Inferior parietal cortex (tissue), 1 donor: ENCODE measurements around the gene PCNX1.
"Not testable (repeated sequence)": the region's sequence is repeated elsewhere in the genome, so short reads cannot be mapped to it uniquely, and the experiment has no call there.

ENCODE experiments used
- DNase-seq: peaks from one replicate; pipeline ENCODE4 v3.0.0-alpha.2; 2016; ENCODE audit errors: extremely low spot score

The PCNX1 gene

DNA sequence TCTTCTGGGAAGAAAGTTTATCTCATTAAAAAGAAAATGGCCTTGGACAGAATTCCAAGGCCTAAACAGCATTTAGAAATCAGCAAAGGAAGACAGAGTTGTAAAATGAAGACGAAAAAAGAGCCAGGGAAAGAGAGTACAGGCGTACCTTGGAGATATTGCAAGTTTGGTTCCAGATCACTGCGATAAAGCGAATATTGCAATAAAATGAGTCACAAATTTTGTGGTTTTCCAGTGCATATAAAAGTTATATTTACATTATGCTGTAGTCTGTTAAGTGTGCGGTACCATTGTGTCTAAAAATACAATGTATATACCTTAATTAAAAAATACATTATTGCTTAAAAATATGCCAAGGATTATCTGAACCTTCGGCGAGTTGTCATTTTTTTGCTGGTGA is 9.0 kb downstream of the PCNX1 start:
- no peak for DNase-seq

DNA sequence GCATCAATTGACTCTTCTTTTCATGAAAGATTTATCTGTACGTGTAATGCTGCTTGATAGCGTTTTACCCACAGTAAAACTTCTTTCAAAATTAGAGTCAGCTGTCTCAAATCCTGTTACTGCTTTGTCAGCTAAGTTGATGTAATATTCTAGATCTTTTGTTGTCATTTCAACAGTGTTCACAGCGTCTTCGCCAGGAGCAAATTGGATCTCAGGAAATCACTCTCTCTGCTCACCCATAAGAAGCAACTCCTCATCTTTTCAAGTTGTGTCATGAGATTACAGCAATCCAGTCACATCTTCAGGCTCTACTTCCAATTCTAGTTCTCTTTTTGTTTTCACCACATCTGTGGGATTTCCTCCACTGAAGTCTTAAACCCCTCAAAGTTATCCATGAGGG is 9.5 kb downstream of the PCNX1 start:
- no peak for DNase-seq

DNA sequence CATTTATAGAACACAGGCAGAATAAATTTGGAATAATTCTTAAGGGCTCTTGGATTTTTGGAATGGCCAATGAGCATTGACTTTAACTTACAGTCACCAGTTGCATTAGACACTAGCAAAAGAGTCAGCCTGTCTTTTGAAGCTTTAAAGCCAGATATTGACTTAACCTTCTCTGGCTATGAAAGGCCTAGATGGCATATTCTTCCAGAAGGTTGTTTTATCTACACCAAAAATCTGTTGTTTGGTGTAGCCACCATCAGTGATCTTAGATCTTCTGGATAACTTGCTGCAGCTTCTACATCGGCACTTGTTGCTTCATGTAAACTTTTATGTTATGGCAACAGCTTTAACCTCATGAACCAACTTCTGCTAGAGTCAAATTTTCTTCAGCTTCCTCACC is 10.4 kb downstream of the PCNX1 start:
- DNase-seq, result no peak

DNA sequence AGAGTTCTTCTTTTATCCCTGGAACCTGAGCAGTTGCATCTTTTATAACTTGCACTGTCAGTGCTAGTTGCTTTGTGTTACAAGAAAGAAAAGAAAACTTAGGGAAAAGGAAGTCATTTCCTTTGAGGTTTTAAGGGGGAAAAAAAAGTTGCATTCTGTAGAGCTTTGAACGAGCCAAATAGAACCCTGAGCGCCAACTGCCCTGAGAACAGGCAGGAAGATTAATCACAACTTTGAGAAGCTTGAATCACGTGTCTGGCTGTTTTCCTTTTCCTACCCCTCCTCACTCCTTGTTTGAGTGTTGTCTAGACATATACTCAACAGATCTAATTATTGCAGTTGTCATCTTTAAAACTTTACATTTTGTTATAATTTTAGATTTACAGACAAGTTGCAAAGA is 12.5 kb downstream of the PCNX1 start:
- DNase-seq, result no peak

DNA sequence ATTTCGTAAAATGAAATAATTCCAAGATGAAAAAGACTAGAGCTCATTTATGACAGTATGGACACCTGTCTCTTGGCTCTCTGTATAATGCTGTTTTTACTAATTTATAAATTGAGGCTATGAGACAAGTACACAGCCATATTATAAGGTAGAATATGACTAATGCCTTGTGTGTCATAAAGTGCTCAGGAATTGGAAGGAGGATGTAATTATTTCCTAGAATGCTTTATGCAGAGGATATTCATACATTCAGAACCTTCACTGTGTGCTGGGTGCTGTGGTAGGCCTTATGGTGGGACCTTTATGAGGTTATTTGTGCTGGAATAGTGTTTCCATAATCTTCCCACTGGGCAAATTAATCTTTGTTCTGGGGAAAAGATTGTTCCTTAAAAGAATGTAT is 13.3 kb downstream of the PCNX1 start:
- no peak for DNase-seq

DNA sequence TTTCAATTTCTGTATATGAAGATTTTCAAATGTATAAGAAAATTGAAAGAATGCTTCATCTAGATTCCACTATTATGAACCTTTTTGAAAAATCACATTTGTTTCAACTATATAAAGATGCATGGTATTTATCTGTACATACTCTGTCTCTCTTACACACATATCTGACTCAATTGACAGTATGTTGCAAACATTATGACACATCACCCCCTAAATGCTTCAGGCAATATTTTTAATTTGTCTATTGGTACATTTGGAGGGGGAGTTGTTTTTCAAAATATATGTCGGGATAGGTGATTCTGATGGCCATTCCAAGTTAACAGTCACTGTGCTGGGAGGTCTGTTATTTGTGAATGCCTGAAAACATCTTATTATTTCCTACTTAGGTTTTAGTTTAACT is 14.4 kb downstream of the PCNX1 start:
- DNase-seq, result no peak

DNA sequence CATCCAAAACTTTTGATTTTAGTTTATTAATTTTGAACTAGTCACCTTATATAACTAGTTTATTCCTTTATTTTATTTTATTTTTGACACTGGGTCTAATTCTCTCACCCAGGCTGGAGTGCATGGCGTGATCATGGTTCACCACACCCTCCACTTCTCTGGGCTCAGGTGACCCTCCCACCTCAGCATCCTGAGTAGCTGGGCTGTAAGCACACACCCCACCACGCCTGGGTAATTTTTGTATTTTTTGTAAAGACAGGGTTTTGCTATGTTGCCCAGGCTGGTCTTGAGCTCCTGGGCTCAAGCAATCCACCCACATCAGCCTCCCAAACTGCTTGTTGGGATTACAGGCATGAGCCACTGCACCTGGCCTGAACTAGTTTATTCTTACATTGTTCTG is 17.3 kb downstream of the PCNX1 start:
- DNase-seq, result no peak

DNA sequence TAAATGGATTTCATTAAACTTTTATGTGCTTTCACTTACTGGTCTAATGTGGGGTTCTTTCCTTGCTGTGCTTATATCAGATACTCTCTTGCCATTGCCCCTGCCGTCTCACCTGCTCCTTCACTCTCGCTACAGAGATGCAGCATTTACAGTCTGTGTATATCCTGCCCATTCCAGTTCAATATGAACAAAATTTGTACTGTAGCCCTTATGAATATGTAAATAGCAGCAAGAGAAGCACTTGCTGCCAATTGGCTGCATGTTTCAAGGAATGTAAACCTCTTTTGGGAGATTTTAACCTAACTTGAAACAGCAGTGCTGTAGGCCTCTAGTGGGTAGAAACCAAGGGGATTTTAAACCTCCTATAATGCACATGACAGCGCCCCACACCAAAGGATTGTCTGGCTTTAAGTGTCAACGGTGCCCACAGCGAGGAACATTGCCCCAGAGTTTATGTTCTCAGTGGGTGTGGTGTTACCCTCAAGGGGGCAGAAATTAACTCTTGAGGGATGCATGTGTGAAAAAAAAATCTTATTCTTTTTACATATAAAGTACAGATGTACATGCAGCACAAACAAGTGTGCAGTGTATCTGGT is 19.1 kb downstream of the PCNX1 start:
- no peak for DNase-seq

DNA sequence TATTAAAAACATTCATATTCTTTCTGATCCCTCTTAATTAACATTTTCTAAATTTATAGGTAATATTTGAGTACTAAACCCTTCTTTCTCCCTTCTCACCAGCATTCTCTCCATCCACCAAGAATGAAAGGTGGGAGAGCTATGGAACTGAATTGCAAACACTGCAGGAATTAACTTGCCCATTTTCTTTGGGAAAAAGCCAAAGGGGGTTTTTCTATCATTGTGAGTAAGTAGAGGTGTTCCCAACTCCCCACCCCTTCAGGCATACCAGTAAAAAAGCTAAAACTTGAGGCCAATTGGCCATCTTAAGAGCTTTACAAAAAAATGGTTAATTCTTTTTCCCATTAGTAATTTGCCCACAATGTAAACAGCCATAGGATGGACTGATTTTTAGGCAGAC is 23.7 kb downstream of the PCNX1 start:
- DNase-seq, result no peak

DNA sequence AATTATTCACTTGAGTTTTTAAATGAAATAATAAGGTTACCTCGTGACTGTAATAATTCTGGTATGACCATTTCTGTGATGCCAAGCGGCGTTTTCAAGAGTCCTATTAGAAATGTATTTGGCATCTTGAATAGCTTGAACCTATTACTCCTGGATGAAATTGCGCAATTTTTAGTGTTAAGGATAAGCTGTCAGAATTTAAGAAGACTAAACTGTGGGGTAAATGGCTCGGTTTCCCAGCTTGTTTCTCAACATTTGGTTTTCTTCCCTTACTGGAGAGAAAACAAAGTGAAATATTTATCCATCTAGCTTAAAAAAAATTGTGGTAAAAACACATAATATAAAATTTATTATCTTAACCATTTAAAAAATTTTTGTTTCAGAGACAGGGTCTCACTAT is 26.8 kb downstream of the PCNX1 start:
- DNase-seq, result no peak

DNA sequence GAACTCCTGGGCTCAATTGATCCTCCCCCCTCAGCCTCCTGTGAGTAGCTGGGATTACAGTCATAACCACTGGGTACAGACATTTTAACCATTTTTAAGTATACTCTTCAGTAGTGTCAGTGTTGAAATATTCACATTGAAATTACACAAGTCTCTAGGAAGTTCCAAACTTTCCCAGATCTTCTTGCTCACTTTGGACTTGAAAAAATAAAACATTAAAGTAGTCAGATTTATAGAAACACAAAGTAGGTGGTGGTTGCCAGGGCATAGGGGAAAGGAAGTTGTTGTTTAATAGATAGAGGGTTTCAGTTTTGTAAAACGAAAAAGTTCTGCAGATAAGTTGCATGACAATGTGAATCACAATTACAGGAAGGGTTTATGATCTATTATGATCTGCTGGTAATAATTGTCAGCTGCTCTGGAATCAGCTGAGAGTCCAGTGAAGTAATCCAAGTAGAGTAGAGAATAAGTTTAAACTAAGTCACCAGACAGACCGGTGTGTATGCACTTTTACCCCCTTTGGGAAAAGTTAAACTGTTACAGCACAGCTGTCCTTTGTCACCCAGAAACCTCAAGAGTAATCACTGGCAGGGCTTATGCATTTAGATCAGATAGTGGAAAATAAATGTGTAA is 27.4 kb downstream of the PCNX1 start:
- DNase-seq, result no peak

DNA sequence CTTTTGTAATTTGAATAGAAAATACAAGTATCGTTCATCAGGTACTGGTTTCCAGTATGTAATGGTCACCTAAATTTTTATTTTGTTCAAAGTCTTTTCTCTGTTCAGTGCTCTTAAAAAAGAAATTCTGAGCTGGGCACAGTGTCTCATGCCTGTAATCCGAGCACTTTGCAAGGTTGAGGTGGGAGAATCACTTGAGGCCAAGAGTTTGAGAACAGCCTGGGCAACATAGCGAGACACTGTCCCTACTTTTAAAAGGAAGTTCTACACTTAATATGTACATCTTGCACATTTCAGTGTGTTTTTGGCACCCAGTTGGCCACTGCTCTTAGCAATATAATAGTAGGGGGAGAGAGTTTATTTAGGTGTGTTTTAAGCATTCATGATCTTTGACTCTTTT is 27.9 kb downstream of the PCNX1 start:
- no peak for DNase-seq

DNA sequence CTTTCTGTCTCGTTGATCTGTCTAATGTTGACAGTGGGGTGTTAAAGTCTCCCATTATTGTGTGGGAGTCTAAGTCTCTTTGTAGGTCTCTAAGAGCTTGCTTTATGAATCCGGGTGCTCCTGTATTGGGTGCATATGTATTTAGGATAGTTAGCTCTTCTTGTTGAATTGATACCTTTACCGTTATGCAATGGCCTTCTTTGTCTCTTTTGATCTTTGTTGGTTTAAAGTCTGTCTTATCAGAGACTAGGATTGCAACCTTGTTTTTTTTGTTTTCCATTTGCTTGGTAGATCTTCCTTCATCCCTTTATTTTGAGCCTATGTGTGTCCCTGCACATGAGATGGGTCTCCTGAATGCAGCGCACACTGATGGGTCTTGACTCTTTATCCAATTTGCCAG is 32.4 kb downstream of the PCNX1 start:
- not testable (repeated sequence) for DNase-seq

DNA sequence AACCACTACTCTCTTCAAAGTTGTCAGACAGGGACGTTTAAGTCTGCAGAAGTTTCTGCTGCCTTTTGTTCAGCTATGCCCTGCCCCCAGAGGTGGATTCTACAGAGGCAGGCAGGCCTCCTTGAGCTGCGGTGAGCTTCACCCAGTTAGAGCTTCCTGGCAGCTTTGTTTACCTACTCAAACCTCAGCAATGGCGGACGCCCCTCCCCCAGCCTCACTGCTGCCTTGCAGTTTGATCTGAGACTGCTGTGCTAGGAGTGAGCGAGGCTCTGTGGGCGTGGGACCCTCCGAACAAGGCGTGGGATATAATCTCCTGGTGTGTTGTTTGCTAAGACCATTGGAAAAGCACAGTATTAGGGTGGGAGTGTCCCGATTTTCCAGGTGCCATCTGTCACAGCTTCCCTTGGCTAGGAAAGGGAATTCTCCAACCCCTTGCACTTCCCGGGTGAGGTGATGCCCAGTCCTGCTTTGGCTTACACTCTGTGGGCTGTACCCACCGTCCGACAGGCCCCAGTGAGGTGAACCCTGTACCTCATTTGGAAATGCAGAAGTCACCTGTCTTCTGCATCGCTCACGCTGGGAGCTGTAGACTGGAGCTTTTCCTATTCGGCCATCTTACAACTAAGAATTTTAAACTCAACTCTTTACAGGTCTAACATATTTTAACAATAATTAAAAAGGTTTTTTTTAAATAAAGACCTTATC is 34.5 kb downstream of the PCNX1 start:
- not testable (repeated sequence) for DNase-seq

DNA sequence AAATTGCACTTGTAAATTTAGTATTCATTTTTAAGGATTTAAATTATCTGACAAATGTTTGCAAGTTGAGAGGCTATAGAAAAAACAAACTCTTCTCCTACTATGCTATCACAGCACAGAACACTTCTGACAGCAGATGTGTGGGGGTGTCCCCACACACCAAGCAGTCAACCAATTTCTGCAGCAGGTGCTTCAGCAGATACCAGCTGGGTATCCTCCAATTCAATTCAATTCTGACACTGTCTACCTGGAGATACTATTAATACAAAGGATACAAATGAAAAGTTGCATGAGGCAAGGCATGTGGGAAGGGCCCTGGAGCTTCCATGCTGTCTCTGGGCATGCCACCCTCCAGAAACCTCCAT is 35.1 kb downstream of the PCNX1 start:
- no peak for DNase-seq

DNA sequence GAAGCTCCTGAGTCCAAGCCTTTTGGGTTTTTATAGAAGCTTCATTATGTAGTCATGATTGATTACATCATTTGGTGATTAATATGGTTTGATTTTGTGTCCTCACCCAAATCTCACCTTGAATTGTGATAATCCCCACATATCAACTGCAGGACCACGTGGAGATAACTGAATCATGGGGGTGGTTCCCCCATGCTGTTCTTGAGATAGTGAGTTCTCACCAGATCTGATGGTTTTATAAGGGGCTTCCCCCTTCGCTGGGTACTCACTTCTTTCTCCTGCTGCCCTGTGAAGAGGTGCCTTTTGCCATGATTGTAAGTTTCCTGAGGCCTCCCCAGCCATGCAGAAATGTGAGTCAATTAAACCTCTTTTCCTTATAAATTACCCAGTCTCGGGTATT is 35.5 kb downstream of the PCNX1 start:
- not testable (repeated sequence) for DNase-seq

DNA sequence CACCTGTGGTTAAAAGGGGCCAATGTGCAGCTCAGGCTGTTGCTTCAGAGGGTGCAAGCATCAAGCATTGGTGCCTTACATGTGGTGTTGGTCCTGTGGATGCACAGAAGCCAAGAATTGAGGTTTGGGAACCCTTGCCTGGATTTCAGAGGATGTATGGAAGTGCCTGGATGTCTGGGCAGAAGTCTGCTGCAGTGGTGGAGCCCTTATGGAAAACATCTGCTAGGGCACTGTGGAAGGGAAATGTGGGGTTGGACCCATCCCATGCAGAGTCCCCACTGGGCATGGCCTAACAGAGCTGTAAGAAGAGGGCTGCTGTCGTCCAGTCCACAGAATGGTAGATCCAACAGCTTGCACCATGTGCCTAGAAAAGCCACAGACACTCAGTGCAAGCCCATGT is 36.6 kb downstream of the PCNX1 start:
- DNase-seq, result no peak

DNA sequence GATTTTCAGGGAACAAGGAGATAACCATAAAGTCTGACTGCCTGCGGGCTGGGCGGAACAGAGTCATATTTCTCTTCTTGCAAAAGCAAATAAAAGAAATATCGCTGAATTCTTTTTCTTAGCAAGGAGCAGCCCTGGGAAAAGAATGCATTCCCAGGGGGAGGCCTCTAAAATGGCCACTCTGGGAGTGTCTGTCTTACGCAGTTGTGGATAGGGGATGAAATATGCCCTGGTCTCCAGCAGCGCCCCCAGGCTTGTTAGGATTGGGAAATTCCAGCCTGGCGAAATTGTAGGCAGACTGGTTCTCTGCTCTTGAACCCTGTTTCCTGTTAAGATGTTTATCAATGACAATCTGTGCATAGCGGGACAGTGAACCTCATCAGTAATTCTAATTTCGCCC is 40.5 kb downstream of the PCNX1 start:
- DNase-seq, result no peak

DNA sequence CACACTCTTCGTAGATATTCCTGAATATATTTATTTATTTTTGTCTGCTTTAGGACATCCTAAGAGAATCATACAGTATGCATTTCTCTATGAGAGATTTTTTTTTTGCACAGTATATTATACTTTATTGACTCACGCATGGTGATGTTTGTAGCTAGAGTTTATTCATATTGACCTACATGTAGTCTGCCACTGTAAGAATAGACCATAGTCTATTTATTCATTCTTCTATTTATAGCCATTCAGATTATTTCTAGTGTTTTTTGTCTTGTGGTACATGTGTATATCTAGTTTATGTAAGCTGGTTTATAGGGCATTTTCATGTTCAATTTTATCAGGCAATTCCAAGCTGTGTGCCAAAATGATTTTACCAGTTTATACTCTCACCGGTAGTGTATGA is 45.2 kb downstream of the PCNX1 start:
- DNase-seq, result no peak

DNA sequence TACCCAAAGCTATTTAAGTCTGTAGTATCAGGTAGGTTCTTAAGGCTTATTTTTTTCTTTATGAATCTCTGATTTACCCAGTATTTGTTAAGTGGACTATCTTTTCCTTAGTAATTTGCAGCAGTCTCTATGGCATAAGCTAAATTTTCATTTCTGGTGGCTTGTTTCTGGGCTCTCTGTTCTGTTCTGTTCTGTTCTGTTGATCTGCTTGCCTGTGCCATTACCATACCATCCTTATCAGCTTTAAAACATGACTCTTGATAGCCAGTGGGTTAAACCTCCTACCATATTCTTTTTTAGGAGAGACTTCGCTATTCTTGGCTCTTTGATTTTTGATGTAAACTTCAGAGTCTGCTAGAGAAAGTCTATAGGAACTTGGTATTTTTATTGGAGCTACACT is 46.8 kb downstream of the PCNX1 start:
- DNase-seq, result no peak

DNA sequence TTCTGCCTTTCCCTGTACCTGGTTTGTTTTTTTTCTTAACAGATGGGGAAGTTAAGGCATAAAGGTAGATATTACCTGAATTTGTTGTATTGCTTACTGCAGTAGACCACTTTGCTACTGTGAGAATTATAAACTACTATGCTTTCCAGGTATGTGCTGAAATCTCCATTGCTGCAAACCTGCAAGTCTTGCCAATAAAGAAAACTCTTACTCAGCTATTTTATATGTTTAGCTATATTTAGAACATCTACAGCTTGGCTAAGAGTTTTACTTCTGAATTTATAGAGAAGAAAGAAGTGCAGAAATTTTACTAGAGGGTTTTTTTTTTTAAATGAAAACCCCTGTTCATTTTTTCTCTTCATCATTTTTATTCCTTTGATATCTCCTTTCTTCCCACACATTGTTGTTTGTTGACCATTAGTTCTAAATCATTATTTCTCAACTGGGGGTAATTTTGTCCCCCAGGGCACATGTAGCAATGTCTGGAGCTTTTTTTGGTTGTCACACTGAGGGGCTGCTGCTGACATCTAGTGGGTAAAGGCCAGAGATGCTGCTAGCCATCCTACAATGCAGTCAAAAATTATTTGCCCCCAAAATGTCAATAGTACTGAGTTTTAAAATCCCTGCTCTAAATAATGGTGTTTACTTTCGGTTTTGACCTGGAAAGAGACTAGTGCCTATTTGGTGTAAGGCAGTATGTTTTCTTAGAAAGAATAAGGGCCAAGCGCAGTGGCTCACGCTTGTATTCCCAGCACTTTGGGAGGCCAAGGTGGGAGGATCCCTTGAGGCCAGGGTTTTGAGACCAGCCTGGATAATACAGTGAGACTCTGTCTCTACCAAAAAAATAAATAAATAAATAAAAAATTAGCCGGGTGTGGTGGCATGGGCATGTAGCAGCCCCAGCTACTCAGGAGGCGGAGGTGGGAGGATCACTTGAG is 48.6 kb downstream of the PCNX1 start:
- no peak for DNase-seq

DNA sequence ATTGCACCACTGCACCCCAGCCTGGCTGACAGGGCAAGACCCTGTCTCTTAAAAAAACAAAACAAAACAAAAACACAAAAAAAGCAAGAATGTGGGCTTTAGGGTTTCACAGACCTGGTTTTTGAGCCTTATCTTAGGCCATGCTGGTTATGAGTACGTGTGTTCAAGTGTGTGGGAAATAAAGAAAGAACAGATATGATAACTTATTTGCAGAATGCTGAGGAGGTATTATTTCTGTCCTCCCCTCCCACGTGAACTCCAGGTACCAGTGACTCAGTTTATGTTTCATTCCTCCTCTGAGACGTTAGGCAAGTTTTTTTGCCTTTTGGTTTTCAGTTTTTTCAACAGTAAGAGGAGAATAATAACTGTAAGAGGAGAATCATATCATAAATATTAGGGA is 49.3 kb downstream of the PCNX1 start:
- no peak for DNase-seq

DNA sequence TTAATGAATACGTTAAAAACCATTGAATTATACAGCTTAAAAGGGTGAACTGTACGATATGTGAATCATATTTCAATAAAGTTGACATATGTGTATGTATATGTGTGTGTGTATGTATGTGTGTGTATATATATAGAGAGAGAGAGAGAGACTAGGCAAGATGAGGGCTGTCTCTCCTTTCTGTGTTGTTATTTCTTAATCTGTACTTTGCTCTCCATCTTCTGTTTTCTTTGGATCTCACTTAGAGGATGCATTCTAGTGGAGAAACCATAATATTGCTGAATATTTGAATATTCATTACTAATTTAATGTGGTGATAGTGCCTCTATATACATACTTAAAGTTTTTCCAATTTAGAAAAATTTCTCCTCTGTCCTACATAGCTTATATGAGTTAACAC is 50.5 kb downstream of the PCNX1 start:
- DNase-seq, result no peak
